HG03045 (cell line): ENCODE measurements around the gene CDK6.
A peak's percentile ranks its signal among the peaks of the same experiment; 100 is the strongest.

Experiments used
- ATAC-seq: cut with Tn5 transposase; IDR thresholded peaks from one replicate; pipeline ENCODE4 v1.9.1; 2021; ENCODE audit warnings: mild to moderate bottlenecking, moderate library complexity; ENCODE audit not compliant: unreplicated experiment

The CDK6 gene

GRCh38 chr7:92794831-92795230, 41.5 kb downstream of the CDK6 start:
- ATAC-seq: no peak

GRCh38 chr7:92794391-92794790, 42.0 kb downstream of the CDK6 start:
- no peak for ATAC-seq

- ATAC-seq: no peak
Observed at GRCh38 chr7:92793656-92794205, 42.6 kb downstream of the CDK6 start.

GRCh38 chr7:92790992-92791391, 45.4 kb downstream of the CDK6 start:
- no peak for ATAC-seq

- ATAC-seq: no peak
Observed at GRCh38 chr7:92788559-92789183, 47.7 kb downstream of the CDK6 start.

- no peak for ATAC-seq
Observed at GRCh38 chr7:92785923-92786322, 50.5 kb downstream of the CDK6 start.

- no peak for ATAC-seq
Observed at GRCh38 chr7:92784935-92785334, 51.4 kb downstream of the CDK6 start.

- ATAC-seq: no peak
Observed at GRCh38 chr7:92783260-92784201, 52.8 kb downstream of the CDK6 start.

- no peak for ATAC-seq
Observed at GRCh38 chr7:92782855-92783254, 53.5 kb downstream of the CDK6 start.

- no peak for ATAC-seq
Observed at GRCh38 chr7:92782236-92782635, 54.1 kb downstream of the CDK6 start.

GRCh38 chr7:92781117-92781720, 55.2 kb downstream of the CDK6 start:
- ATAC-seq: no peak

- peak; percentile 71 for ATAC-seq
Observed at GRCh38 chr7:92778972-92779371, 57.4 kb downstream of the CDK6 start.

GRCh38 chr7:92777993-92778392, 58.4 kb downstream of the CDK6 start:
- no peak for ATAC-seq

GRCh38 chr7:92773808-92774207, 62.6 kb downstream of the CDK6 start:
- ATAC-seq: no peak

GRCh38 chr7:92769844-92770243, 66.5 kb downstream of the CDK6 start:
- no peak for ATAC-seq

GRCh38 chr7:92769394-92769699, 67.0 kb downstream of the CDK6 start:
- ATAC-seq: peak; percentile 10

GRCh38 chr7:92768501-92769393, 67.6 kb downstream of the CDK6 start:
- ATAC-seq: peak; percentile 96

GRCh38 chr7:92767437-92767836, 68.9 kb downstream of the CDK6 start:
- no peak for ATAC-seq

GRCh38 chr7:92766461-92767003, 69.8 kb downstream of the CDK6 start:
- no peak for ATAC-seq

- no peak for ATAC-seq
Observed at GRCh38 chr7:92765725-92766124, 70.6 kb downstream of the CDK6 start.
